HG03571 (cell line): ENCODE data around the gene RASA3.

Source experiments
- ATAC-seq: cut with Tn5 transposase; IDR thresholded peaks from one replicate; pipeline ENCODE4 v1.9.1; 2021; ENCODE audit not compliant: unreplicated experiment

The RASA3 gene

GRCh38 chr13:114071991-114072390 lies 60.4 kb downstream of the RASA3 start:
- ATAC-seq: no peak

GRCh38 chr13:114071410-114071809 lies 61.0 kb downstream of the RASA3 start:
- no peak for ATAC-seq

- no peak for ATAC-seq
Observed at GRCh38 chr13:114070098-114070799, 62.2 kb downstream of the RASA3 start.

GRCh38 chr13:114069376-114070097 lies 62.9 kb downstream of the RASA3 start:
- ATAC-seq: no peak

GRCh38 chr13:114068656-114069318 lies 63.6 kb downstream of the RASA3 start:
- no peak for ATAC-seq

DNA sequence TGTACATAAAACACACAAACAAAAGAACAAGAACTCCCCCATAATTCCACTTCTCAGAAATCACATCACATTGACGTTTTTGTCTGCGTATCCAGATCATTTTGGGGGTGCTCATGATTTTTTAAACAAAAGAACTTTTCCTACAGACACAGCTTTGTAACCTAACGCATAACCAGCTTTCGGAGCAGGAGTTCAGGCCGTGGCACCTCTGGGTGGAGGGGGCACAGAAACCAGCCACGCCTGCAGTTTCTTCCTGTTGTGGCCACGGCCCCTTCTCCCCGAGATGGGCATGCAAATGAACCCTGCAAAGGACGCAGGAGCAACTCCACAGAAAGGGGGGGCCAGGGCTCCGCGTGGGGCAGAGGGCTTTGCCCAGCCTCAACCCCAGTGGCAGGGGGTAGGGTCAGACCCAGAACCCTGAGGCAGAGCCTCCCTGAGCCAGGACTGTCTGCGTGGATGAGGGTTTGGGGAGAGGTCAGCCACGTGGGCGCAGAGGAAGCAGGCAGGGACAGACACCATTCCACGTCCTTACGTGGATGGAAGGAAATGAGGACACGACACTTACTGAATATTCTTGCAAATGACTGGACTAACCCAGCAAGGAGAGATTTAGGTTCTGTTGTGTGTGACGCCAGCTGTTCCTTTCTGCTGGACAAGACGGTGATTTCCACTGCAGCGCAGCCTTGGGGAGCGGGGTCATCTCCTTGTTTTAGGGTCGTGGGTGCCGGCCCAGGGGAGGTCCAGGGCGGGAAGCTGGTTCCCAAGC lies 64.4 kb downstream of the RASA3 start:
- ATAC-seq: no peak

DNA sequence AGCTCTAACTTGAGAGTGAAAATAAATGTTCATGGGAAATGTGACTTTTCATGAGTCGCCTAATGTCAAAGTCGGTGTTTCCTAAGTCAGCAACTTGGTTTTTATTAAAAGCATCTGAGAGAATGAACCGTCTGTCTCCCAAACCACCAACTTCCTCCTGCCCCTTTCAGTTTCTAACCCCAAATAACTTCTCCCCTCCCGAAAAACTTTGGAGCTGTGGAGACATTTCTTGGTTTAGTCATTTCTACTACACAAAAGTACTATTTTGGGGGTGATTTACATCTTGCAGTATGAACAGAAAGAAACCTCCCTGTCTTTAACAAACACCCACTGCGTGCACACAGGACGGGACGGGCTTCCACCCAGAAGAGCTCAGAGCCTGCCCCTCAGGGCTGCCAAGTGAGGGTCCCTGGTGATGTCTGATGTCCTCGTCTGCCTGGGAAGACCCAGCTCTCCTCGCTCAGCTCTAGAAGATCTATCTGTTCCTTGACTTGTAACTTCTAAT lies 65.0 kb downstream of the RASA3 start:
- ATAC-seq: peak; percentile 50

DNA sequence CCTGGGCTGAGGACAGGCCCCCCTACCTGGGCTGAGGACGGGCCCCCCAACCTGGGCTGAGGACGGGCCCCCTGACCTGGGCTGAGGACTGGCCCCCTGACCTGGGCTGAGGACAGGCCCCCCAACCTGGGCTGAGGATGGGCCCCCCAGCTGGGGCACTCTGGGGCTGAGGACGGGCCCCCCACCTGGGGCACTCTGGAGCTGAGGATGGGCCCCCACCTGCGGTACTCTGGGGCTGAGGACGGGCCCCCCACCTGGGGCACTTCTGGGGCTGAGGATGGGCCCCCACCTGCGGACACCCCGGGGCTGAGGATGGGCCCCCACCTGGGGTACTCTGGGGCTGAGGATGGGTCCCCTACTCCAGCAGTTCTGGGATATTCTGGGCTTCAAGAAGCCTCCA lies 65.5 kb downstream of the RASA3 start:
- peak; percentile 1 for ATAC-seq

DNA sequence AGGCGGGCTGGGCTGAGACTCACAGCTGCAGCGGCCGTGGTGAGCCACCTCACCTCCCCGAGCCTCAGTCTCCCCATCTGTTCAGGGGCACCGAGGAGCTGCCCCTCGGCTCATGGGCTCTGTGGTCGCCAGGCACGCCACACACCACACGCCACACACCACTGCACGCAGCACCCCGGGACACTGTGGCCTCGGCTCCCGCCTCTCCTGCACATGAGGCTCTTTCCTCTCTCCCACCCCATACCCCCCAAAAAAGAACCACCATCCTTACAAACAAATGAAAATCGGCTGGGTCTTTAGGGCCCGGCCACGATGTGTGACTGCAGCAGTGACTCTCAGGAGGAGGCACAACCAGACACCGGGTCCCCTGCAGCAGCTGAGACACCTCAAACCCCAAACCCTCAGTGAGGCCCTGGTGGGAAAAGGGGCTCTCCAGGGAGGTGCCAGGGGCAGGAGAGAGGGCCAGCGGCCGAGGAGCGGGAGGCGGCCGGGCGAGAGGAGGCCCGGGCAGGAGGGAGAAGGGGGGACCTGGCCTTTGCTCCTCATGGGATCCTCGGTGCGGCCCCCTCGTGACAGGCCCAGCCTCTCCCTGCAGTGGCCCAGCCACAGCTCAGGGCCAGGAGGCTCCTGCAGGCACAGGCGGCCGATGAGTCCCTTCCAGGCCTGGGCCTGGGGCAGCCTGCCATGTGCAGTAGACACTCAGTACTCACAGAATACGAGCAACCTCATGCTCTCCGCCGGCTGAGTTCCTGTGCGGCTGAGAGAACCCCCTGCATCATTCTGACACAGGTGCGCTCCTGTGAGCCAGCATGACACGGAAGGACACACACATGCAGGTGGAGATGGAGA lies 66.3 kb downstream of the RASA3 start:
- no peak for ATAC-seq

DNA sequence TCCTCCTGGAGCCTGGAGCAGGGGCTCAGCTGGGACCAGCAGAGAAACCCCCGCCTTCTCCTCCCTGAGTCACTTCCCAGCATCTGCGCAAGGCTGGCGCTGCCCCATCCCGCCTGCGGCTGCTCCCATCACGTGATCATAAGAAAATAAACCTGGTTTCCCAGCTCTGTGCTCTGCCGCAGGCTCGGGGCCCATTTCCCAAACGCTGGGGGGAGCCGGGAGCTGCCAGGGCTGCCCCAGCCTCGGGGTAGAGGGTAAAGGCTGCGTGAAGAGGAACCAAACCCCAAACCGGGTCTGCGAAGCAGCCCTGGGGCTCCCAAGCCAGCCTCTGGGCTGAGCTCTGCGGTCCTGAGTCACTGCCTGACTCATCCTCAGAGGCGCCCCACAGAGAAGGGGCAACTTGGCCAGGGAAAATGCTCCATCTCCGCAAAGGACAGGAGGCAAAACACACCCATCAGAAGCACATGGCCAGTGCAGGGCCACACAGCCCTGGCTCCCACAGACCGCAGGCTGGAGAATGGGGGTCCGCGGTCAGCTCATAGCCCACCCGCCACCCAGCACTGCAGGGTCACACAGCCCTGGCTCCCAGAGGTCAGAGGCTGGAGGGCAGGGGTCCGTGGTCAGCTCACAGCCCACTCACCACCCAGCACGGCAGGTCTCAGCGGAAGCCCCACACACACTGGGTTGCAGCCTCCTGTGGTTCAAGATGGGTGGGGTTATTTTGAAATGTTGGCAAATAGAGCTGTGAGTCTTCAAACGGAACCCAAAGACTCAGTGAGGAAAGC lies 67.1 kb downstream of the RASA3 start:
- peak; percentile 47 for ATAC-seq

GRCh38 chr13:114064450-114065140 lies 67.8 kb downstream of the RASA3 start:
- no peak for ATAC-seq

GRCh38 chr13:114063545-114064449 lies 68.6 kb downstream of the RASA3 start:
- no peak for ATAC-seq

- ATAC-seq: no peak
Observed at GRCh38 chr13:114062754-114063153, 69.7 kb downstream of the RASA3 start.

- ATAC-seq: no peak
Observed at GRCh38 chr13:114062341-114062740, 70.1 kb downstream of the RASA3 start.

DNA sequence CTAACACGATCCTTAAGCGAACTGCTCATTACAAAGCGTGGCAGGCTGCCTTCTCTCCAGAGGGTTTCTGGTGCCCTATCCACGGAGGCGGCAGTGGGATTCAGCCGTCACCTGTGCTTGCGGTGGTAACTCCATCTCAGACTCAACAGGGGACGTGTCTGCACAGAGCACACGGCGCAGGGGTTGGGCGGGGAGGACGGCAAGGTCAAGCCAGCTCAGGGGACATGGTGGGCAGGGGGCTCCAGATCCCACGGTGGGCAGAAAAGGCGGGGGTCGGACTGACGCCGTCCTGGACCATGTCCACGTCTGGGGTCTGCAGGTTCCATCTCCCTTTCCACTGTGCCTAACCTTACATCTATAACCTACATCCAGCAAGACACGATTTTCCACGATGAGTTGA lies 70.7 kb downstream of the RASA3 start:
- no peak for ATAC-seq

GRCh38 chr13:114061047-114061446 lies 71.4 kb downstream of the RASA3 start:
- ATAC-seq: no peak

- no peak for ATAC-seq
Observed at GRCh38 chr13:114059946-114060860, 72.2 kb downstream of the RASA3 start.
